GM12892 (cell line): Measurements from ENCODE around the gene ACSM3.
A peak's percentile ranks its signal among the peaks of the same experiment; 100 is the strongest.
"Not testable (repeated sequence)": the region's sequence is repeated elsewhere in the genome, so short reads cannot be mapped to it uniquely, and the experiment has no call there.

ENCODE experiments used
- DNase-seq: peaks from one replicate; pipeline ENCODE4 v3.0.0; 2011; ENCODE audit not compliant: insufficient read length
- FAIRE-seq: peaks from 2 replicates; lab custom pipeline; 2011; peaks lifted over from hg19 to GRCh38; lab: Jason Lieb, UNC
- POLR2A ChIP-seq: IDR thresholded peaks from 2 replicates; pipeline ENCODE4 v1.6.1; 2011; ENCODE audit warnings: low read depth, low read length, control low read depth
- POLR2AphosphoS5 ChIP-seq: IDR thresholded peaks from 2 replicates; pipeline ENCODE4 v1.6.1; 2011; ENCODE audit warnings: low read depth, low read length, control low read depth
- TAF1 ChIP-seq: IDR thresholded peaks from 2 replicates; pipeline ENCODE4 v1.6.1; 2011; ENCODE audit warnings: low read depth, mild to moderate bottlenecking, control low read depth, low read length, borderline replicate concordance

The ACSM3 gene

GRCh38 chr16:20762404-20763123 lies 1.2 kb upstream of the ACSM3 start:
- FAIRE-seq (no peak), DNase-seq (no peak)
- TF ChIP-seq TAF1 (no peak), POLR2AphosphoS5 (no peak), POLR2A (no peak)

DNA sequence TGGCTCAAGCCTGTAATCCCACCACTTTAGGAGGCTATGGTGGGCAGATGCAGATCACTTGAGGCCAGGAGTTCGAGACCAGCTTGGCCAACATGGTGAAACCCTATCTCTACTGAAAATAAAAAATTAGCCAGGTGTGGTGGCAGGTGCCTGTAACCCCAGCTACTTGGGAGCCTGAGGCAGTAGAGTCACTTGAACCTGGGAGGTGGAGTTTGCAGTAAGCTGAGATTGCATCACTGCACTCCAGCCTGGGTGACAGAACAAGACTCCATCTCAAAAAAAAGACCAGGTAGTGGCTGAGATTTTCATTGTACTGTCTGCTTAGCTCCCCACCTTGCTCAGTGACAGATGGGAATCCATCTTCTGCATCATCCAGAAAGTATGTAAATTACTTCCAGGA lies 634 bp downstream of the ACSM3 start:
- DNase-seq, FAIRE-seq: not testable (repeated sequence)

DNA sequence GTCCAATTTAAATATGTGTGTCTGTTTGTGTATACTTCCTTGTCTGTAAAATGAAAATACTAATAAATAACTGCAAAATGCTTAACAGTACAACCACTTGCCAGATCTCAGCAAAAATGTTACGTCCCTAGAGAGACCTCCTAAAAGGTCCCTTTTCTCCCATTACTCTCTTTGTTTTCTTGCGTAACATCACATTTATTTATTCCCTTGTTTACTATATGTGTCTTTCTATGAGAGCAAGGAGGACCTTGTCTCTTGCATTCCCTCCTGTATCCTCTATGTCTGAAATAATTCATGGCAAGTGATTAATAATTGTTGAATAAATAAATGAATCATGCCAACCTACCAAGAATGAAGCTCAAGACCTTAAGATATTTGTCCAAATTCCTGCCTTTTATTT lies 1.9 kb downstream of the ACSM3 start:
- no peak for TF ChIP-seq TAF1
- no peak for TF ChIP-seq POLR2A
- TF ChIP-seq POLR2AphosphoS5, result no peak

DNA sequence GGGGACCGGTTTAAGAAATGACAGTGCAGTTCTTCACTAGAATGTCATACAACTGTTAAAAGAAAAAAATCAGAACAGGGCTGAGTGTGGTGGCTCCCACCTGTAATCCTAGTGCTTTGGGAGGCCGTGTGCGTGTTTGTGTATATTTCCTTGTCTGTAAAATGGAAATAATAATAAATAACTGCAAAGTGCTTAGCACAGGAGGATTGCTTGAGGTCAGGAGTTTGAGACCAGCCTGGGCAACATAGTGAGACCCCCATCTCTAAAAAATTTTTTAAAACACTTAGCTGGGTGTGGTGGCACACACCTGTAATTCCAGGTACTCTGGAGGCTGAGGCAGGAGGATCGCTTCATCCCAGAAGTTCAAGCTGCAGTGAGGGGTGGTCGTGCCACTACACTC lies 2.5 kb downstream of the ACSM3 start:
- DNase-seq (no peak), FAIRE-seq (no peak)
- no peak for TF ChIP-seq TAF1
- no peak for TF ChIP-seq POLR2AphosphoS5
- TF ChIP-seq POLR2A, result no peak

More for the DNA sequence above, 1.9 kb downstream of the ACSM3 start:
- DNase-seq (no peak), FAIRE-seq (no peak)

DNA sequence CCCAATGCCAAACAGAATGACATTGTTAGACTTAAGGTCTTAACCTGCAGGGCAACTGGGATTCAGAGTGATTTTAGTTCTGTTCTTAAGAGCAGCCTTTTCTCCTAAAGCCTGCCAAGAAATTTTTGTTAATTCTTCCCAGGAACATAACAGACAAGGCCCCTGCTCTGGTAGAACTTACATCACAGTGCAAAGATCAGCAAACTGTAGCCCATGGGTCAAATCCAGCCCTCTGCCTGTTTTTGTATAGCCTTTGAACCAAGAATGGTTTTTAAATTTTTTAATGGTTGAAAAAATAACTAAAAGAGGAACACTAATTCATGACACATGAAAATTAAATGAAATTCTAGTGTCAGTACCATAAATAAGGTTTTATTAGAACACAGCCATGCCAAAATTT lies 3.8 kb downstream of the ACSM3 start:
- FAIRE-seq (no peak), DNase-seq (no peak)
- no peak for TF ChIP-seq TAF1
- no peak for TF ChIP-seq POLR2AphosphoS5

- no peak for FAIRE-seq
- no peak for DNase-seq
- TF ChIP-seq TAF1 (no peak), POLR2A (no peak), POLR2AphosphoS5 (no peak)
These were observed 4.3 kb downstream of the ACSM3 start for GRCh38 chr16:20768121-20768520.

GRCh38 chr16:20768818-20769217 lies 5.0 kb downstream of the ACSM3 start:
- TF ChIP-seq POLR2A, result no peak
- DNase-seq, result no peak
- FAIRE-seq, result no peak

GRCh38 chr16:20773679-20774078 lies 9.9 kb downstream of the ACSM3 start:
- no peak for DNase-seq
- FAIRE-seq, result no peak
- TF ChIP-seq POLR2AphosphoS5 (no peak), TAF1 (no peak), POLR2A (no peak)

GRCh38 chr16:20774703-20775362 lies 11.0 kb downstream of the ACSM3 start:
- peak; percentile 61 for FAIRE-seq
- TF ChIP-seq POLR2AphosphoS5, result no peak
- peak; percentile 29 for DNase-seq

- DNase-seq (no peak), FAIRE-seq (no peak)
- TF ChIP-seq TAF1 (no peak), POLR2A (no peak), POLR2AphosphoS5 (no peak)
These were observed 17.9 kb downstream of the ACSM3 start for GRCh38 chr16:20781697-20782096.

- FAIRE-seq (no peak), DNase-seq (no peak)
- TF ChIP-seq POLR2A (no peak), TAF1 (no peak), POLR2AphosphoS5 (no peak)
These were observed 18.7 kb downstream of the ACSM3 start for GRCh38 chr16:20782470-20782869.

GRCh38 chr16:20784204-20784603 lies 20.4 kb downstream of the ACSM3 start:
- DNase-seq, result no peak
- FAIRE-seq, result no peak
- TF ChIP-seq POLR2AphosphoS5 (no peak), TAF1 (no peak), POLR2A (no peak)

- no peak for TF ChIP-seq POLR2AphosphoS5
- TF ChIP-seq TAF1, result no peak
- TF ChIP-seq POLR2A, result no peak
- no peak for FAIRE-seq
- DNase-seq, result no peak
These were observed 25.3 kb downstream of the ACSM3 start for GRCh38 chr16:20789130-20789529.
